Islet of Langerhans (tissue), 1 donor: ENCODE data around the gene C13orf42.
A peak's percentile ranks its signal among the peaks of the same experiment; 100 is the strongest.
"Not testable (repeated sequence)": the region's sequence is repeated elsewhere in the genome, so short reads cannot be mapped to it uniquely, and the experiment has no call there.

Experiments
- FAIRE-seq: peaks from one replicate; lab custom pipeline; 2011; peaks lifted over from hg19 to GRCh38; lab: Jason Lieb, UNC

C13orf42 gene

DNA sequence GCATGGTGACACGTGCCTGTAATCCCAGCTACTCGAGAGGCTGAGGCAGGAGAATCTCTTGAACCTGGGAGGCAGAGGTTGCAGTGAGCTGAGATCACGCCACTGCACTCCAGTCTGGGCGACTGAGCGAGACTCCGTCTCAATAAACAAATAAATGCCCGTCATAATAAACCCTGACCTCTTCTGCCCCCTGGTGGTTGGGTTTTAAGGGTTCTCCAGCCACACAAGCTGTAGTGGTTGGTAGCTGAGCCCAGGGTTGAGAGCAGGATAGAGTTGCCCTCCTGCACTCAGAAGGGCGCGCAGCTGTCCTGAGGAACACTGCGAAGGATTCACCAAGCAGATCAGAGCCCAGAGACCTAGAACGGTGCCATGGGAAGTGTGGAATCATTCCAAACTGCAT, 9.8 kb upstream of the C13orf42 start:
- FAIRE-seq, result not testable (repeated sequence)

- FAIRE-seq, result no peak
Observed at GRCh38 chr13:51118809-51119431, 7.8 kb upstream of the C13orf42 start.

GRCh38 chr13:51113969-51114368, 2.9 kb upstream of the C13orf42 start:
- FAIRE-seq, result no peak

DNA sequence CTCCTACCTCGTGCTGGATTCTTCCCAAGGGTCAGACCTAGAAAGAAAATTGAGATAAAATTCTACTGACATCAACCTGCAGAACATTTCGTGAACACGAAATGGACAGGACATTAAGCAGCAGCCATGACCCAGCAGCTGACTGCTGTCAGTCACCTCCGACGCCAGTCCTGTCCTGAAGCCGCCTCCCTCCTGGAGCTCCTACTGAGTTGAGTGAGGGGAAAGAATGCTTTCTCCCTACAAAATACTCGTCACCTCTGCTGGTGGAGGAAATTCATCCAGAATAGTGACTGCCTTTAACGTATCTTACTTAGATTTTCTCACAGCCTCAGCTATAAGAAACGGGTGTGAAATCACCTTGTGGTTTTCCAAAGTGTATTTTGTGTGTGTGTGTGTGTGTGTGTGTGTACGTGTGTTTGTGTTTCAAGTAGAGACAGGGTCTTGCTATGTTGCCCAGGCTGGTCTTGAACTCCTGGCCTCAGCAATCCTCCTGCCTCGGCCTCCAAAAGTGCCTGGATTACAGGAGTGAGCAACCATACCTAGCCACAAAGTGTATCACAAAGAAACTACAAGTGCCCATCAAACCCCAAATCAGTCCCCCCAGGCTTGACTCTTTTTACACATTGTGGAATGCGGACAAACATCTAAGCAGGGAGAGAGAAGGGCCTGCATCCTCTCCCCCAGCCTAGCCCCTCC, 2.3 kb upstream of the C13orf42 start:
- no peak for FAIRE-seq

- FAIRE-seq, result no peak
Observed at GRCh38 chr13:51112771-51113170, 1.7 kb upstream of the C13orf42 start.

- FAIRE-seq, result no peak
Observed at GRCh38 chr13:51111997-51112396, 923 bp upstream of the C13orf42 start.

DNA sequence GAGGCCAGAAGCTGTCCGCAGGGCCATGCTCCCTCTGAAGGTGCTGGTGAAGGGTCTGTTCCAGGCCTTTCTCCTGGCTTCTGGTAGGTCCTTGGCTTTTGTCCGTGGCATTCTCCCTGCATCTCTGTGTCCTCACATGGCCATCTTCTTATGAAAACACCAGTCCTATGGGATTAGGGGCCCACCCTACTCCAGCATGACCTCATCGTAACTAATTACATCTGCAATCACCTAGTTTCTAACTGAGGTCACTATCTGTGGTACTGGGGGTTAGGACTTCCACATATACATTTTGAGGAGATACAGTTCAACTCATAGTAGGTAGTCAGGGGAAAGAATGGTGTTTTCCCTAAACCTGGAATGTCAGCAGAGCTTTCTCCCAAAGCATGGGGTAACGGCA, 3.1 kb downstream of the C13orf42 start:
- FAIRE-seq, result no peak

DNA sequence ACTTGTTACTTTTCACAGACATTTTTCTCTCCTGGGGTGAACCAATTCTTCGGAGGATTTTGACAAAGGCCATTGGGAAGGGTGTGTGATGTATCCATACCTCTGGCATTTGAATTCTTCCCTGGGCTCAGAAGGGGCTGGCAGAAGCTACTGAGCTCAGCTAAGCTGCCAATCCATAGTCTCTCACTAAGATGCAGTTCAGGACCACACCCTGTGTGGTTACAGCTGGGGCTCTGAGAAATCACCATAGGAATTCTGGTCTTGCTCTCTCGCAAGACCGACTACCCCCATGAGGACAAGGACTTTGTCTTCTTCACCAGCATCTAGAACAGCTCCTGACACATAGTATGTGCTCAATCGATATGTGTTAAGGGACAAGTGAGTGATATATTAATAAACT, 6.0 kb downstream of the C13orf42 start:
- FAIRE-seq, result no peak

DNA sequence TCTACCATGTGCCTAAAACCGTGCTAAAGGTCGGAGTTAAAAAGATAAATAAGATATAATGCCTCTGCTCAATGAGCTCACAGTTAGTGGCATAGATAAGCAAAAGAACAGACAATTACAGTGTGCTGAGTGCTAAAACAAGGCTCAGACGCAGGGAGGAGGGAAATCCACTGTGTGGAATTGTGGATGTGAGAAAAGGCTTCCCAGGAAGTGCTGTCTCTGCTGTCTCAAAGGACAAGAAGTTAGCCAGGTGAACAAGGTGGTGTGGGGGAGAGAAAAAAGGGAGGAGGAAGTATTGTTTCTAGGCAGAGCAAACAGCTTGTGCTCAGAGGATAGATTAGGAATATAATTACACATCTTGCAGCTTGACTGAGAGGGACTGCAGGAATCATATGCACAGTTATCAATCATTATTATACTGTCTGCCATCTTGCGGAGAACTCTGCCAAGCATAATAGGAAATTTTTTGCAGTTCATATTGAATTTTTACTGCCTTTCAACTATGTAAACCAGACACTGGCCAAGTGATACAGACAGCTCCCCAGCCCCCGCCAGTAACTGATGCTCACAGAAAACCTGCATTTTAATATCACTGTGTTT, 9.3 kb downstream of the C13orf42 start:
- no peak for FAIRE-seq

DNA sequence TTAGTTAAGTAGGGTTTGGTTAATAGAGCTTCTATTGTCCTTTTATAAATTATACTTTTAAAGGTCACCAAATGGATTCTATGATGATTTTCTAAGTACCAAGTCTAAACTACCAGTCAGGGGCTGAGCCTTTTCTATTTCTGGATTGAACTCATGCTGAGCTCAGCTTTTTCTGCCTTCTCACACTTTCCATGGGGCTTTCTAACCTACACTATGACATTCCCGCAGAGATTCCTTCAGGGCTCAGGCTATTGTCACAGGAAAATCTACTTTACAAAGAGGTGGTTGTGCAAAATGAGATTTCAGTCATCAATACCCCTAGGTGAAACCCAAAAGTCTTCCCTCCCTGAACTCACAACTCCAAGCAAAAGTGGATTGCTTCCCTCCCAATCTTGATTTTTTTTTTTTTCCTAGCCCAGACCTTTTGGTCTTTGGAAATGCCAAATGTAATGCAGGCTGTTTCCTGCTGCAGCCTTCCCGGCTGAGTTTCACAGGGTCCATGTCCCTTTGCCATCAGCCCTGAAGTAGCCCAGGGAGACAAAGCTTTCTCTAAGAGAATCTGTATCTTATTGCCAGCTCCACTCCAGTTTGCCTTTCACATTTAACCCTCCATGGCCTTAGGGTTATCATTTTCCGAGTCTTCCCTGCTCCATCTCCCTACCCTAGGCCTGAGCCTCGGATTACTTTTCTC, 13.6 kb downstream of the C13orf42 start:
- no peak for FAIRE-seq

- no peak for FAIRE-seq
Observed at GRCh38 chr13:51096131-51096530, 14.9 kb downstream of the C13orf42 start.

DNA sequence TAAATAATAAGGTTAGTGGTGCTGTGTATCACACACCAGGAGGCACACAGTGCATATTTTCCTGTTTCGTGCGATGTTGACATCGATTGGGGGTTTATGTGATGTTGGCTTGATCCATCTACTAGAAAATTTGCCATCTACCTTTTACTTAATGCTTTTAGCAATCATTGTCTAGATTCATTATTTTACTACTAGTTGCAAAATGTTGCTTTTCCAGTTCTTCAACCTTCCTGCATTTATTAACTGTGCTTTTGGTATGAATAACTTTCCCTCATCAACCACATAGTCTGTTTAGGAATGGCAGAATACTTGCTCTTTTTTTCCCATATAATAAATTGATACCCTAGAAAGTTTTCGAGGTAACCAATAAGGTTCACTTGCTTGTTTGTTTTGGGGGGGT, 17.5 kb downstream of the C13orf42 start:
- FAIRE-seq, result no peak

GRCh38 chr13:51091839-51092238, 19.2 kb downstream of the C13orf42 start:
- FAIRE-seq, result no peak

DNA sequence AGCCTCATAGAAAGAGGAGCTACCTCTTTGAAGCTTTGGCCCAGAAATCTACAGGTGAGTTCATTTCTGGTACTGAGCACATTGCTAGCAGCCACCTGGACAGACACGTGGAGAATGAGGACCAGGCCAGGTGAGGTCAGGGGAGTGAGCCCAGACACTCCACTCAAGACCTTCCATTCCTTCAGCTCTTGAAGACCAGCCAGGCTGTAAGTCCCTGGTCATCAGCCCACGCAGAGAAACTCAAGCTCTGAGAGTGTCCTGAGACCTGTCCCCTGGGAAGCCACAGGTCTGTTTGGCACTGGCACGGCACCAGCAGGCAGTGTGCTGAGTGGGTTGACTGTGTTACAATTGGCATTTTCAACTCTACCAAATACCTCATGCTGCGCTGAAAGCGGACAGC, 27.4 kb downstream of the C13orf42 start:
- no peak for FAIRE-seq

- FAIRE-seq, result not testable (repeated sequence)
Observed at GRCh38 chr13:51080478-51081065, 30.5 kb downstream of the C13orf42 start.

GRCh38 chr13:51071493-51071892, 39.6 kb downstream of the C13orf42 start:
- no peak for FAIRE-seq

- peak; percentile 96 for FAIRE-seq
Observed at GRCh38 chr13:51070005-51070649, 40.9 kb downstream of the C13orf42 start.

DNA sequence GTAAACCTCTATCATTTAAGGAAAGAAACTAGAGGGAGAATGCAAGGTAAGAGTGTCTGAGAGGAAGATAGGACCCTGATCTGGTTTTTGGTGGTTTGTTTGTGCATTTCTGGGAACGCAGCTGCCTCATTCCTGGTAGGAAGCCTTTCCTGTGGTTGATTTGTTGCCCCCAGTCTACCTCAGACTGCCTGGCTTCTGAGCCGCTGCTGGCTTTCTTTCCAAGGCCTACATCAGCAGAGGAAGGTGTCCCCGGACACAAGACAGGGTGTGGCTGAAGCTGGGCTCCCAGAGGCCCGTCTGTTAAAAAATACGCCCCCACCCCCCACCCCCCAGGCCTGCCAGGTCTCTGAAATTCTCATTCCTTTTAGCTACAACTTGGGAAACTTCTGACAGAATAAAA, 42.6 kb downstream of the C13orf42 start:
- no peak for FAIRE-seq

DNA sequence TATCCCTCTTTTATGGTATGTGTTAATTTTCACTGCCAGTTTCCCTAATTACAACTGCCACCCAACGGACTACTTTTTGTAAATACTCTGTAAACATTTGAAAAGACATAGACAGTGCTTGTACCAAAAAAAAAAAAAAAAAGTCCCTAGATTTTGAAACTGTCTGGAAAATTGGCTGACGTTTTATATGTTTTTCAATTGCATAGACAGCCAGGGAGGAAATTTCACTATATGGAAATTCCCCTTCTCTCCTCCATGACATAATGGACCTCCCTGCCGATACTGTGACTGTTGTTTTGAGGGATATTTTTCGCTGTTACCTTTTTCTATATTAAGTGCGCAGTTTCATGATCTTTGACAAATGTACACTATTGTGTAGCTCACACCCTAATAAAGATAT, 43.4 kb downstream of the C13orf42 start:
- FAIRE-seq, result no peak

GRCh38 chr13:51067210-51067701, 43.8 kb downstream of the C13orf42 start:
- FAIRE-seq, result no peak

GRCh38 chr13:51066091-51066831, 44.8 kb downstream of the C13orf42 start:
- FAIRE-seq, result no peak
